GM19351 (cell line): ENCODE results near the gene PON1.

Experiments used
- ATAC-seq: cut with Tn5 transposase; IDR thresholded peaks from one replicate; pipeline ENCODE4 v1.9.1; 2021; ENCODE audit warnings: mild to moderate bottlenecking, moderate library complexity; ENCODE audit not compliant: unreplicated experiment

The PON1 gene

DNA sequence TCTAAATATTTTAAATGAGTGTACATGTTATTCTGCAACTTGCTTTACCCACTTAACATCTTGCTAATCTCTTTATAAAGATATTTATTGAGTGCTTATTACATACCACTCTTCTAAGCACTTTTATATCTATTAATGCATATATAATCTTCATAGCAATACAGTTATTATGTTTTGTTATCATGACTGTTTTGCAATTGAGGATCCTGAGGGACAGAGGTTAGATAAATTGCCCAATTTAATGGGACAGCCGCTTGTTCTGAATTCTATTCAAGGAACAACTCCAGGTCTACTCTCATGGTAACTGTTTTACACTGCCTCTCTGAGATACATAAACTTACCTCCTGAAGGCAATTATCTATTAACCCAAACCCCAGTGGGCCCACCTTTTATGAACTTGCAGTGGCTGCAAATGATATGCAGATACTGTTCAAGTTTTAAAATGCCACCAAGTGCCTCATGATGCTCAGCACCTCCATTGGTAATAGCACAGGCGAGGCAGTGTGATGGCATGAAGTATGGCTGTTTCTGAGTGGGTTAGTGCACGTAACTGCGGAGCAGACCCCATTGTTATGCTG is 60.5 kb downstream of the PON1 start:
- ATAC-seq, result no peak

DNA sequence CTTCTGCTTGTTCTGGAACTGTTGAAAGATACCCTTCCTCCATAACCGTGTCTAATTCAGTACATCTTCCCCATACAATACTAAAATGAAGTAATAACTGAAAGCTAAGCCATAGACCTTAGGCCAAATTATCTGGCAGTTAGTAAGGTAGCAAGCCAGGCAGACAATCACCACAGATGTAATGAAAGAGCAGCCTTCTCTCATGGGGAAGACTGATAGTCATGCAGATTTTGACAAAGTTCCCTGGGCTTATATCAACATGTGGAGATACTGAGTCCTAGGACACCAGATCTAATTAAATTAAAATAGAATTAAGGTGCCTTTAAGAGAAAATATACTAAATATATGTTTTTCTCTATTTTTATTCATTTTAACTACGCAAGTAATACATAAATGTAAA is 61.5 kb downstream of the PON1 start:
- ATAC-seq, result no peak

DNA sequence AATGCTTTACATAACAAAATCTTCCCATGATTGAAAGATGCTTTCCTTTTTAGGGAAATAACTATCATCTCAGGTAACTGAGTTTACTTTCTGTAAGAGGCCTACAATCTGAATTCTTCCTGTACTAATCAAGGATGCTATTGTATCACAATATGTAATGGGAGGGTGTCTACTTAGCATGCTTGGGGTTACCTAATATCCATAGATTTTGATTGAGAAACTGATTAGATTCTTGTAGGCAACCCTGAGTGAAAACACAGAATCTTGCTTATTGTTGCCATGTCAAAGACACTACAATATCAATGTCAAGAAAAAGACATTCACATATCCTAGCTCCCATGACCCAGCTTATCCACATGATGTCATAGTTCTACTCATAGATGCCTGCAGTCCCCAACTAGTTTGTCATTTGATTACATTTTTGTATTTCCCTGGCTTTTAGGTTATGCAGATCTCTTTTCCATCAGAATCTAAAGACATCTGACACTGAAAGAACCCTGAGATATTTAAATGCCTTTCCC is 62.4 kb downstream of the PON1 start:
- ATAC-seq, result no peak

DNA sequence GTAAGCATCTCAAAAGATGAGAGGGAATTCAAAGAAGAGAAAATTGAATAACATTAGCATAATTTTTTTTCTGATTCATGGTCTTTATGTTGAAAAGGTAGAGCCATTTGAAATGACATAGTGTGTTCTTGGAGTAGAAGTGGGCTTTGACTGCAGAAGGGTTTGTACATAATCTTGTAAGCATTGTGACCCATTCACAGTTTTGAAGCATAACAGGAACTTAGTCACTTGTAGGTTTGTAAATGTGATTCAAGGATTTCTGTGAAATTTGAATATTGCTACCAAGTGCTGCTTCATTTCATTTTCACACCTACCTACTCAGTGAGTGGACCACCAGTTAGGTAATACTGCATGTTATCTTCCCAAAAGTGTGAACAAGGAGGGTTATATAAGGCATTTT is 68.6 kb downstream of the PON1 start:
- no peak for ATAC-seq

DNA sequence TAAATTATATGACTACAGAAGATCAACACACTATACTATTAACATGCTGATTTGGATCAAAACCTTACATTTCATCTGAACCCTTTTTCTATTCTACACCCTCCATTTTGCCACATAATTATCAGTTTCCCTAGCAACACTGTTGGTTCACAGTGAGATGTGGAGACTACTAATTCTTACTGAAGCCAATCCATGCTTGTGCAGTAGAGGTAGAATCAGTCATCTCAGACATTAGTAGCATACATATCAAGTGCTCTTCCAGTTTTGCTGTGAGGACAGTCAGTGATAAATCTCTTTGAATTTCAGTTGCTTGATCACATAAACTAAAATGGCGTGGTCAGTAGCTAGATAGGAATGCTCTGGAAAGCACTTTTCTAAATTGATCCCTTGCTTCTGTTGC is 70.3 kb downstream of the PON1 start:
- no peak for ATAC-seq

DNA sequence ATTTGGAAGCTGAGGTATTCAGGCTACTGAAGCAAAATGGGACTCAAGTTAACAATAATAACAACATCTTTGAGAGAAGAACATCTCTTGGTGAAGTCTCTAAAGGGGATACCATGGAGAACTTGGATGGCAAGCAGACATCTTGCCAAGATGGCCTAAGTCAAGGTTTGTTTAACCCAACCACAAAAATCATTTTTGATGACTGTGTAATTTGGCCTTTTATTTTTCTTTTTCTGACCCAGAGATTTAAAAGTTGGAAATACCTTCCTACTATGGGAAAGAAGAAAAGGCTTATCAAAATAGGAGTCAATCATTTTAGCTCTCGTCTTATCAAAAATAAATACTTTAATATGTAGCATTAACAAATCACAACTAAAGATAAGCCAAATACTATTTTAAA is 72.4 kb downstream of the PON1 start:
- ATAC-seq, result no peak

DNA sequence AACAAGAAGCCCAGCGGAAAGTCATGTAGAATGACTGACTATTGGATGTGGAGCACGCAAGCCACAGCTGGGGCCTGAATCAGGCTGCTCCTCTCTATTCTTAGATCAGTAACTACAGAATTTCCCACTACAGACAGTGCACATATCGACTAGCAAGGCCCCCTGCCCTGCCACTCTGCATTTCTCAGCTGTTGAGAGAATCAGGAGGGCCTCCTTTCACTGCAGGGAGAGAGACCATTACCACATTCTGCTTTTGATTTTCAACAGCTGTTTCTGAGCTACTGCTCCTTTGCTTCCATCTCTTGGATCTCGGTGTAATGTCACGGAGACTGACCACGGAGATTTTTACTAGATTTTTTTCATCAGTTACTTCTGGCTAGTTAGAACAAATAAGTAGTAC is 73.8 kb downstream of the PON1 start:
- ATAC-seq, result no peak
